ENCODE data around the gene GDAP2. TPM values are rescaled to one million over a fixed set of nuclear protein-coding genes. Genes with fewer than 3 reads are reported as not detected.

Gene GDAP2
- polyA plus RNA-seq, 3 donors: 17.8 to 28.7 (median 21.1) TPM

- Histone ChIP-seq H2AFZ (ENCODE audit: insufficient read depth, low read depth, low read length, poor library complexity, severe bottlenecking) (no peak overlapping the region), H3K27me3 (ENCODE audit: control insufficient read depth in 2 of 2, insufficient read depth in 2 of 2, low read length in 2 of 2) (no peaks in the 10 kb centered on the region), H3K27ac (ENCODE audit: low read depth in 1 of 2, low read length in 2 of 2) (no peak overlapping the region), H3K4me2 (replicated peaks; ENCODE audit: extremely low read depth, low read length, poor library complexity, severe bottlenecking) (no peak overlapping the region), H3K9me3 (replicated peaks in 1 of 2; ENCODE audit: control insufficient read depth in 1 of 2, insufficient read depth in 1 of 2, low read length in 2 of 2) (peaks cover 5 to 16% of the 10 kb centered on the region in 2 donors), H3K79me2 (ENCODE audit: insufficient read depth, low read length) (no peaks in the 10 kb centered on the region), H3K4me1 (ENCODE audit: control insufficient read depth in 1 of 2, insufficient read depth in 2 of 2, low read length in 2 of 2) (no peaks in the 10 kb centered on the region), H3K36me3 (replicated peaks in 1 of 2; ENCODE audit: control insufficient read depth in 1 of 2, insufficient read depth in 2 of 2, low read length in 2 of 2) (no peaks in the 10 kb centered on the region), H3K4me3 (replicated peaks in 1 of 3; ENCODE audit: low read depth in 2 of 3, low read length in 3 of 3) (no peak overlapping the region), H4K20me1 (ENCODE audit: insufficient read depth, low read length) (no peaks in the 10 kb centered on the region), H3K9ac (ENCODE audit: insufficient read depth, low read length, poor library complexity, severe bottlenecking) (no peak overlapping the region)
- TF ChIP-seq CTCF (IDR thresholded peaks at IDR 0.05): no peak
- 100% methylated on average over 1 of the region's 1 CpG for WGBS (ENCODE audit: insufficient coverage)
- DNase-seq: no peak
- Mint-ChIP-seq H3K36me3 (peaks cover 0 to 8% of the 10 kb centered on the region in 2 donors), H3K27ac (no peak overlapping the region), H3K4me1 (no peaks in the 10 kb centered on the region), H3K27me3 (ENCODE audit: low read depth in 3 of 3) (no peaks in the 10 kb centered on the region), H3K9me3 (peaks cover 13 to 31% (median 26%) of the 10 kb centered on the region in 7 donors), H3K4me3 (no peak overlapping the region)
- intact Hi-C loops (cut with micrococcal nuclease): no loop called here
Measured at GRCh38 chr1:117843791-117844190, 85.6 kb downstream of the GDAP2 start.

DNA sequence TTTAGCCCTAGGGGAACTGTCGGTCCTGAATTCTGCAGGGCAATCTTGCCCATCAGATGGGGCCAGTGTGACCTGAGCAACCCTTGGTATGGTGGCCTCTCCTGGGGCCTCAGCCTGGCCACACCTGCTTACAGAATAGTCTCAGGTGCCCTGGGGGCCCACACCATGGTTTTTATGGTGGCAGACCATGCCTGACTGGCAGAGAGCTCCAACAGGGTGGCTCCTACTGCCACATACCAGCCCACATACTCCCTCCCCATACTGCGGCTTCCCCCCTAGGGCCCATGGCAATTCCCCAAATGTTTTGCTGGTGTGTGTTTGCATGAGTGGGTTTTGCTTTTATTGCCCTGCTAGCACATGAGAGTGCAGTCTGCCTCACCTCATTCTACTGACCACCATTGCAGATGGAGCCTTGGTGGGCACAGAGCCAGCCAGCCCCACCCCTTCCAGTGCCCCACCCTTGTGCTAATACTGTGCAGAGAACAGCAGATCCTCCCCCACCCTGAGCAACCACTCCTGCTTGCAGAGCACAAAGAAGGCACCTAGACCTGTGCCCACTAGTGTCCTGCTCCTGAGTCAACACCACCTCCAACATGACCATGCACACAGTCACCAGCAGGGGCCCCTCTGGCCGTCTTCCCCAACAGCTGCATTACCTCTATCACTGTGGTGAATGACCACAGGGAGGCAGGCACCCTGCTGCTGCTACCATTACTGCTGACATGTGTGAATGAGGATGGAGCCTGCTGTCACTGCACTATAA is 86.8 kb downstream of the GDAP2 start:
- H3K79me2 ChIP-seq (ENCODE audit: insufficient read depth, low read length): no peaks in the 10 kb centered on the region
- no peaks in the 10 kb centered on the region for H3K27me3 ChIP-seq (ENCODE audit: control insufficient read depth in 2 of 2, insufficient read depth in 2 of 2, low read length in 2 of 2)
- no peak overlapping the region for H3K27ac ChIP-seq (ENCODE audit: low read depth in 1 of 2, low read length in 2 of 2)
- no peaks in the 10 kb centered on the region for H3K4me1 Mint-ChIP-seq
- intact Hi-C loops (cut with micrococcal nuclease): no loop called here
- WGBS (ENCODE audit: insufficient coverage): 100% methylated on average over 1 of the region's 3 CpGs
- peaks cover 5 to 16% of the 10 kb centered on the region in 2 donors for H3K9me3 ChIP-seq (replicated peaks in 1 of 2; ENCODE audit: control insufficient read depth in 1 of 2, insufficient read depth in 1 of 2, low read length in 2 of 2)
- H3K27ac Mint-ChIP-seq: peak overlapping the region in 1 of 7 donors; percentile 30
- no peak for DNase-seq
- no peaks in the 10 kb centered on the region for H3K4me1 ChIP-seq (ENCODE audit: control insufficient read depth in 1 of 2, insufficient read depth in 2 of 2, low read length in 2 of 2)
- H3K4me3 ChIP-seq (replicated peaks in 1 of 3; ENCODE audit: low read depth in 2 of 3, low read length in 3 of 3): no peak overlapping the region
- H2AFZ ChIP-seq (ENCODE audit: insufficient read depth, low read depth, low read length, poor library complexity, severe bottlenecking): no peak overlapping the region
- H4K20me1 ChIP-seq (ENCODE audit: insufficient read depth, low read length): no peaks in the 10 kb centered on the region
- H3K9me3 Mint-ChIP-seq: peaks cover 16 to 35% (median 26%) of the 10 kb centered on the region in 7 donors
- no peak overlapping the region for H3K4me2 ChIP-seq (replicated peaks; ENCODE audit: extremely low read depth, low read length, poor library complexity, severe bottlenecking)
- no peak overlapping the region for H3K9ac ChIP-seq (ENCODE audit: insufficient read depth, low read length, poor library complexity, severe bottlenecking)
- H3K27me3 Mint-ChIP-seq (ENCODE audit: low read depth in 3 of 3): no peaks in the 10 kb centered on the region
- no peaks in the 10 kb centered on the region for H3K36me3 ChIP-seq (replicated peaks in 1 of 2; ENCODE audit: control insufficient read depth in 1 of 2, insufficient read depth in 2 of 2, low read length in 2 of 2)
- peak; percentile 9 for TF ChIP-seq CTCF (IDR thresholded peaks at IDR 0.05)
- peaks cover 0 to 8% of the 10 kb centered on the region in 2 donors for H3K36me3 Mint-ChIP-seq
- no peak overlapping the region for H3K4me3 Mint-ChIP-seq

Data from CD14-positive monocyte (primary cell).